GM12875 (cell line): ENCODE measurements around the gene TSHZ2.

ENCODE experiments used
- H3K4me3 ChIP-seq: one replicate; pipeline ENCODE4 v1.5.1; 2011; ENCODE audit warnings: low read depth, low read length, control low read depth
- CTCF ChIP-seq: IDR thresholded peaks from 2 replicates; pipeline ENCODE4 v1.5.1; 2011; ENCODE audit warnings: low read depth, mild to moderate bottlenecking, control low read depth, inconsistent platforms, low read length, moderate library complexity, borderline replicate concordance; ENCODE audit not compliant: insufficient read depth

The TSHZ2 gene

DNA sequence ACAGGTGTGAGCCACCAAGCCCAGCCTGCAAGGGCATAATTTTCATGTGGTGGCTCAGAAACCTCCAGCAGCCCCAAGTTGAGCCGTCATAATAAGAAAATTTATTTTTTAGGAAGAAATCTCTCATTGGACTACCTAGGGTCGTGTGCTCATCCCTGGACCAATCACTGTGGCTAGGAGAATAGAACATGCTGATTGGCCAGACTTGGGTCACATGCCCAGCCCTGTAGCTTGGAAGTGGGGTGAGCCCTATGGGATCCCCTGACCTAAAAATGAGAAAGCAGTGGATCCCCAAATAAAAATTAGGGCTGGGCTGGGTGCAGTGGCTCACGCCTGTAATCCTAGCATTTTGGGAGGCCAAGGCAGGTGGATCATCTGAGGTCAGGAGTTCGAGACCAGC, 466.2 kb downstream of the TSHZ2 start:
- no peak for TF ChIP-seq CTCF
- H3K4me3 ChIP-seq = no peak overlapping the region

DNA sequence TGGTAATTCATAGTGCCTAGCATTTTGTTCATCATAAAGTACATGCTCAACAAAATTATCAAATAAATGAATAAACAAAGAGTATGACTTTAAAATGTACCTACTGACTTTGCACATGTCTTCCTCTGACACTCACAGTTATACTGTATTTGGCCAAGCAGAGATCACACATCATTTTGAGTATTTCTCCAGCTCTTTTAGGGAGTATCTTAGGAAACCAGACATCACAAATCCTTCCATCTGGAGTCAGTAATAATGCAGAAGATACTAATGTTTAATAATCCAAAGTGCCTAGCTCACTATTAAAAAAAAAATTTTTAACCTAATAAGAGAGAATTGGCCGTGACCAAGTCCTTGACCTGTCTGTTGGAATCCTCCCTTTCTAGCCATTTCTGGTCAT, 466.9 kb downstream of the TSHZ2 start:
- no peak for TF ChIP-seq CTCF
- no peak overlapping the region for H3K4me3 ChIP-seq

DNA sequence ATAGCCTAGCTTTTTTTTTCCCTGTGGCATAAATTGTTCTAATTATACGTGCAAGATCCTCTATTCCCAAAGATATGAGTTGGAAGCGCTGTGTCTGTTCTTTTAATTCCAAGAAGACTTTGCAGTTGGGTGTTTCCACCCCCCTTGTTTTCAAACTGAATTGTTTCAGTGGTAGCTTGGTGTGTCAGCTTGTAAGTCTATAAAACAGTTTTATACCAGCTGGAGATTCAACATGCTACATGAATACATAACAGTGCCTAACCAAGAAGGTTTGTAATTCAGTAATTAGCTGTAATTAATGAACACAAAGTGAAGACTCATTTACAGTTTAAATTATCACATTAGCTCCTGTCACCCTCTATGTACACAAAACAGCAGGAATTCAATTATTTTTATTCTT, 467.5 kb downstream of the TSHZ2 start:
- no peak for TF ChIP-seq CTCF
- H3K4me3 ChIP-seq = no peak overlapping the region

DNA sequence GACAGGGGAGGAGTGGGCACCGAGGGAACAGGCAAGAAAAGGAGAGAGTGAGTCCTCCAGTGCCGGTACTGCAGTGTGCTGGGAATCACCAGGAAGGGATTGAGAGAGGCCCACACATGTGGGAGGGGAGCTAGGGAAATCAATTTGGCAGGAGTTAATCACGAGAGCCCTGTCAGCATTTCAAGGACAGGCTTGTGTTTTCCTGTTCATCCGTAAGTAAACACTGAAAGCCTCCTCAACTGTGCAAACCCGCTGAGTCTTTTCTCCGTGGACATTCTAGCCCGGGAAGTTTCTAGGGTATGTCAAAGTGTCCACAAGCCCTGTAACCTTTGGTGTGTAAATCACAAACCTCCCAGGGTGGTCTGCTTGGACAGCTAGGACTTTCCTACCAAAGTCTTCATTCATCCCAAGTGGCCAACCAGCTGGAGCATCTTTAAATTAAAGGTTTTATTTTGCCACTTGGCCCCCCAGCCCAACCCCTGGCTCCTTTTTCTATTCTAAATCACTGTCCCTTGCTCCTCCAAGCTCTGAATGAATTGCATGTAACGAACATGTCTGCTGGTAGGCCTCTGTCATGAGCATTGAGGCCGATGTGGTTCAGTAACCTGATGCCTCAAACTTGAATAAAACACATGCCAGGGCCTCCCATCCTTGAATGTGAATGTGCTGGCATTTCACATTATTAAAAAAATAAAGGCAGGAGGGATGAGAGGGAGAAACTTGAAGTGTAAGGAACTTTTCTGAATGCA, 472.4 kb downstream of the TSHZ2 start:
- no peak for TF ChIP-seq CTCF
- no peak overlapping the region for H3K4me3 ChIP-seq

- no peak overlapping the region for H3K4me3 ChIP-seq
- TF ChIP-seq CTCF = no peak
Measured at GRCh38 chr20:53445321-53445731, 473.2 kb downstream of the TSHZ2 start.

GRCh38 chr20:53445932-53446331, 473.8 kb downstream of the TSHZ2 start:
- no peak for TF ChIP-seq CTCF
- no peak overlapping the region for H3K4me3 ChIP-seq

- H3K4me3 ChIP-seq = no peak overlapping the region
- no peak for TF ChIP-seq CTCF
Measured at GRCh38 chr20:53447316-53447715, 475.2 kb downstream of the TSHZ2 start.
